Measurements from ENCODE around the gene KAT7. TPM values are rescaled to one million over a fixed set of nuclear protein-coding genes. Genes with fewer than 3 reads are reported as not detected.

Gene KAT7
- total and polyA plus RNA-seq, 11 donors, result 10.1 to 80.9 (median 52.7) TPM

GRCh38 chr17:49871211-49871610, 82.7 kb downstream of the KAT7 start:
- Histone ChIP-seq H3K27me3 (peaks cover 0 to 30% (median 0%) of the 10 kb centered on the region in 9 donors), H3K4me1 (no peaks in the 10 kb centered on the region), H3K36me3 (no peaks in the 10 kb centered on the region), H3K4me3 (no peak overlapping the region), H3K27ac (no peak overlapping the region), H3K9me3 (no peaks in the 10 kb centered on the region)
- 89 to 95% (median 93%) methylated on average over 7 of the region's 7 CpGs for WGBS, 4 donors
- intact Hi-C loops (cut with DNase I), result no loop called here
- no peak for DNase-seq
- TF ChIP-seq, protein P1, sequence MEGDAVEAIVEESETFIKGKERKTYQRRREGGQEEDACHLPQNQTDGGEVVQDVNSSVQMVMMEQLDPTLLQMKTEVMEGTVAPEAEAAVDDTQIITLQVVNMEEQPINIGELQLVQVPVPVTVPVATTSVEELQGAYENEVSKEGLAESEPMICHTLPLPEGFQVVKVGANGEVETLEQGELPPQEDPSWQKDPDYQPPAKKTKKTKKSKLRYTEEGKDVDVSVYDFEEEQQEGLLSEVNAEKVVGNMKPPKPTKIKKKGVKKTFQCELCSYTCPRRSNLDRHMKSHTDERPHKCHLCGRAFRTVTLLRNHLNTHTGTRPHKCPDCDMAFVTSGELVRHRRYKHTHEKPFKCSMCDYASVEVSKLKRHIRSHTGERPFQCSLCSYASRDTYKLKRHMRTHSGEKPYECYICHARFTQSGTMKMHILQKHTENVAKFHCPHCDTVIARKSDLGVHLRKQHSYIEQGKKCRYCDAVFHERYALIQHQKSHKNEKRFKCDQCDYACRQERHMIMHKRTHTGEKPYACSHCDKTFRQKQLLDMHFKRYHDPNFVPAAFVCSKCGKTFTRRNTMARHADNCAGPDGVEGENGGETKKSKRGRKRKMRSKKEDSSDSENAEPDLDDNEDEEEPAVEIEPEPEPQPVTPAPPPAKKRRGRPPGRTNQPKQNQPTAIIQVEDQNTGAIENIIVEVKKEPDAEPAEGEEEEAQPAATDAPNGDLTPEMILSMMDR (IDR thresholded peaks at IDR 0.05), result no peak
- TF ChIP-seq POLR2A (IDR thresholded peaks at IDR 0.05), result no peak
- ATAC-seq, result no peak

DNA sequence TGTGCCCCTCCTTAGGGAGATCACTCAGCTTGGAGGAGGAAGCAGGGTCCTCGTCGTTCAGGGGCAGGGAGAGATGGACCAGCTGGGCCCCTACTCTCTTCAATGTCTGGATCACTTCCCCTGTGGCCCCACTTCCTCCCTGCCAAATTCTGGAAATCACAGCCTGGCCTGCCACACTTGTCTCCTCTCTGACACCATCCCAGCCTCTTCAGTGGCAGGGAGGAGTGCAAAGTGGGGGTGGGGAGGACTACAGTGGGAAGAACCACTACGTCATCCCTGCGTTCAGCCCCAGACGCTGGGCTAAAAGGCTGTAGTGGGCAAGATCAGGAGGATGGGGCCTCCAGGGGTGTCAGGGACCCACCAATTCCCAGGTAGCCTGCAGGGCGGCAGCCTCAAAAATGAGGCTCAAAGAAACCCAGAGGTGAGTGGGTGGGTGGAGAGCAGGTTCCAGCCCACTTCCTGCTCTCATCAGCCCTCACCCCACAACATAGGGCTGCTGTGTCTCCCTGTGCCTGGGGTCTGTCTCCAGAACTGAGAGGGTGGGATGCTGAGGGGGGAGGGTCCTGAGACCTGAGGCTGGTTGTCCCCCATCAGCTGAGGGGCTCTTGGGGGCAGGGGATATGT, 84.4 kb downstream of the KAT7 start:
- 65 to 70% (median 68%) methylated on average over 6 of the region's 6 CpGs for WGBS, 4 donors
- intact Hi-C loops (cut with DNase I), result no loop called here
- DNase-seq, result no peak

GRCh38 chr17:49873466-49873865, 85.0 kb downstream of the KAT7 start:
- H3K27me3 ChIP-seq, result peaks cover 0 to 38% (median 7%) of the 10 kb centered on the region in 9 donors

More for the DNA sequence above, 84.4 kb downstream of the KAT7 start:
- H3K4me1 ChIP-seq, result no peaks in the 10 kb centered on the region
- no peaks in the 10 kb centered on the region for H3K9me3 ChIP-seq
- H3K27ac ChIP-seq, result no peak overlapping the region
- ATAC-seq, result no peak
- peaks cover 0 to 33% (median 2%) of the 10 kb centered on the region in 9 donors for H3K27me3 ChIP-seq
- H3K36me3 ChIP-seq, result no peaks in the 10 kb centered on the region
- H3K4me3 ChIP-seq, result no peak overlapping the region
- TF ChIP-seq, protein P1 (IDR thresholded peaks at IDR 0.05), result no peak
- no peak for TF ChIP-seq POLR2A (IDR thresholded peaks at IDR 0.05)

GRCh38 chr17:49873926-49874325, 85.4 kb downstream of the KAT7 start:
- ATAC-seq (no peak), DNase-seq (no peak)
- Histone ChIP-seq H3K27ac (no peak overlapping the region), H3K4me1 (no peaks in the 10 kb centered on the region), H3K27me3 (peaks cover 0 to 40% (median 8%) of the 10 kb centered on the region in 9 donors), H3K9me3 (no peaks in the 10 kb centered on the region), H3K36me3 (no peaks in the 10 kb centered on the region), H3K4me3 (no peak overlapping the region)
- 79 to 85% (median 82%) methylated on average over 3 of the region's 3 CpGs for WGBS, 4 donors
- TF ChIP-seq, protein P1 (IDR thresholded peaks at IDR 0.05), result no peak
- no peak for TF ChIP-seq POLR2A (IDR thresholded peaks at IDR 0.05)
- intact Hi-C loops (cut with DNase I), result no loop called here

More at GRCh38 chr17:49873466-49873865, 85.0 kb downstream of the KAT7 start:
- no peak overlapping the region for H3K4me3 ChIP-seq
- no peaks in the 10 kb centered on the region for H3K9me3 ChIP-seq
- DNase-seq (no peak), ATAC-seq (no peak)
- no peak for TF ChIP-seq POLR2A (IDR thresholded peaks at IDR 0.05)
- TF ChIP-seq, protein P1 (IDR thresholded peaks at IDR 0.05), result no peak
- no peaks in the 10 kb centered on the region for H3K36me3 ChIP-seq
- intact Hi-C loops (cut with DNase I), result no loop called here
- WGBS, 4 donors, result 59 to 77% (median 65%) methylated on average over 6 of the region's 6 CpGs
- no peaks in the 10 kb centered on the region for H3K4me1 ChIP-seq
- H3K27ac ChIP-seq, result no peak overlapping the region

All from heart left ventricle (tissue), 16 donors.